ENCODE results near the gene INSYN1. TPM values are rescaled to one million over a fixed set of nuclear protein-coding genes. Genes with fewer than 3 reads are reported as not detected.
A peak's percentile ranks its signal among the peaks of the same experiment; 100 is the strongest.
"Not testable (repeated sequence)": the region's sequence is repeated elsewhere in the genome, so short reads cannot be mapped to it uniquely, and the experiment has no call there.

The INSYN1 gene
- total RNA-seq, 2 donors from 2014 or later = 17.3 to 26.0 TPM

- Histone ChIP-seq H3K36me3 (no peaks in the 10 kb centered on the region), H3K27ac (no peak overlapping the region), H3K27me3 (replicated peaks; ENCODE audit: insufficient read depth) (no peaks in the 10 kb centered on the region), H3K4me3 (no peak overlapping the region), H3K4me1 (replicated peaks) (peaks cover 6% of the 10 kb centered on the region), H3K9me3 (no peaks in the 10 kb centered on the region)
- DNase-seq (ENCODE audit: low spot score) = peak; percentile 31
- 44% methylated on average over 14 of the region's 14 CpGs for WGBS
- TF ChIP-seq CTCF (IDR thresholded peaks at IDR 0.05) (no peak), POLR2AphosphoS5 (IDR thresholded peaks at IDR 0.05) (no peak), POLR2A (IDR thresholded peaks at IDR 0.05) (no peak)
- intact Hi-C loops (cut with DNase I) = no loop called here
Measured at GRCh38 chr15:73797366-73798158, 44.4 kb upstream of the INSYN1 start.

- no peak for DNase-seq (ENCODE audit: low spot score)
- Histone ChIP-seq H3K27me3 (replicated peaks; ENCODE audit: insufficient read depth) (no peaks in the 10 kb centered on the region), H3K27ac (no peak overlapping the region), H3K4me3 (no peak overlapping the region), H3K36me3 (no peaks in the 10 kb centered on the region), H3K4me1 (replicated peaks) (peaks cover under 1% of the 10 kb centered on the region), H3K9me3 (no peaks in the 10 kb centered on the region)
- WGBS = 71% methylated on average over 11 of the region's 11 CpGs
- intact Hi-C loops (cut with DNase I) = no loop called here
- no peak for TF ChIP-seq POLR2AphosphoS5 (IDR thresholded peaks at IDR 0.05)
- TF ChIP-seq CTCF (IDR thresholded peaks at IDR 0.05) = no peak
Measured at GRCh38 chr15:73796331-73796831, 43.2 kb upstream of the INSYN1 start.

GRCh38 chr15:73794443-73795133, 41.4 kb upstream of the INSYN1 start:
- Histone ChIP-seq H3K4me1 (replicated peaks) (no peaks in the 10 kb centered on the region), H3K9me3 (no peaks in the 10 kb centered on the region), H3K4me3 (no peak overlapping the region), H3K27ac (no peak overlapping the region), H3K36me3 (no peaks in the 10 kb centered on the region), H3K27me3 (replicated peaks; ENCODE audit: insufficient read depth) (no peaks in the 10 kb centered on the region)
- TF ChIP-seq POLR2A (IDR thresholded peaks at IDR 0.05) (no peak), POLR2AphosphoS5 (IDR thresholded peaks at IDR 0.05) (no peak)
- WGBS = 58% methylated on average over 6 of the region's 6 CpGs
- intact Hi-C loops (cut with DNase I) = no loop called here
- DNase-seq (ENCODE audit: low spot score) = no peak

GRCh38 chr15:73792899-73793541, 39.9 kb upstream of the INSYN1 start:
- intact Hi-C loops (cut with DNase I); H3K27me3 ChIP-seq (replicated peaks; ENCODE audit: insufficient read depth); H3K4me1 ChIP-seq (replicated peaks); H3K9me3 ChIP-seq; H3K4me3 ChIP-seq; H3K36me3 ChIP-seq; H3K27ac ChIP-seq; DNase-seq (ENCODE audit: low spot score): not testable (repeated sequence)
- whole genome bisulfite sequencing = 94% methylated on average over 8 of the region's 8 CpGs

GRCh38 chr15:73792415-73792814, 39.3 kb upstream of the INSYN1 start:
- 48% methylated on average over 7 of the region's 7 CpGs for WGBS
- H3K4me3 ChIP-seq = no peak overlapping the region
- H3K4me1 ChIP-seq (replicated peaks) = no peaks in the 10 kb centered on the region
- intact Hi-C loops (cut with DNase I) = no loop called here
- TF ChIP-seq CTCF (IDR thresholded peaks at IDR 0.05) (no peak), POLR2AphosphoS5 (IDR thresholded peaks at IDR 0.05) (no peak), POLR2A (IDR thresholded peaks at IDR 0.05) (no peak)
- H3K27ac ChIP-seq = no peak overlapping the region
- no peaks in the 10 kb centered on the region for H3K9me3 ChIP-seq
- H3K27me3 ChIP-seq (replicated peaks; ENCODE audit: insufficient read depth) = no peaks in the 10 kb centered on the region
- no peak for DNase-seq (ENCODE audit: low spot score)
- H3K36me3 ChIP-seq = no peaks in the 10 kb centered on the region

Measured in prostate gland (tissue), 2 donors.